H9 (cell line): Measurements from ENCODE around the gene ZNF831. TPM values are rescaled to one million over a fixed set of nuclear protein-coding genes. Genes with fewer than 3 reads are reported as not detected.

ENCODE experiments used
- DNase-seq: peaks from one replicate; pipeline ENCODE4 v3.0.0-alpha.2; 2017
- H2AFZ ChIP-seq: one replicate; pipeline ENCODE4 v1.6.1; 2013; ENCODE audit warnings: mild to moderate bottlenecking, low read length, control low read depth, moderate library complexity
- H2AK5ac ChIP-seq: 2 replicates; pipeline ENCODE4 v1.6.1; 2013; ENCODE audit warnings: low read length, control low read depth, mixed read lengths; ENCODE audit not compliant: insufficient read length
- H2BK120ac ChIP-seq: one replicate; pipeline ENCODE4 v1.6.1; 2013; ENCODE audit warnings: low read depth, mild to moderate bottlenecking, low read length, control low read depth, inconsistent platforms; ENCODE audit not compliant: poor library complexity, severe bottlenecking
- H2BK12ac ChIP-seq: 2 replicates; pipeline ENCODE4 v1.6.1; 2013; ENCODE audit warnings: low read length, control low read depth, mixed read lengths, low read depth; ENCODE audit not compliant: insufficient read length
- H2BK15ac ChIP-seq: 2 replicates; pipeline ENCODE4 v1.6.1; 2013; ENCODE audit warnings: low read depth, low read length, control low read depth
- H2BK20ac ChIP-seq: one replicate; pipeline ENCODE4 v1.6.1; 2013; ENCODE audit warnings: low read depth, mild to moderate bottlenecking, low read length, control low read depth, inconsistent platforms; ENCODE audit not compliant: poor library complexity, severe bottlenecking
- H2BK5ac ChIP-seq: 2 replicates; pipeline ENCODE4 v1.6.1; 2013; ENCODE audit warnings: low read length, control low read depth, mixed read lengths; ENCODE audit not compliant: insufficient read length
- H3K14ac ChIP-seq: 2 replicates; pipeline ENCODE4 v1.6.1; 2013; ENCODE audit warnings: low read length, control low read depth; ENCODE audit not compliant: insufficient read depth
- H3K18ac ChIP-seq: 2 replicates; pipeline ENCODE4 v1.6.1; 2013; ENCODE audit warnings: low read depth, mild to moderate bottlenecking, mixed read lengths, low read length, control low read depth; ENCODE audit not compliant: insufficient read length
- H3K23ac ChIP-seq: 2 replicates; pipeline ENCODE4 v1.6.1; 2013; ENCODE audit warnings: low read length, control low read depth, mixed read lengths, low read depth; ENCODE audit not compliant: insufficient read length
- H3K23me2 ChIP-seq: 2 replicates; pipeline ENCODE4 v1.6.1; 2013; ENCODE audit warnings: low read depth, mild to moderate bottlenecking, mixed read lengths, low read length, control low read depth; ENCODE audit not compliant: insufficient read length, poor library complexity, severe bottlenecking
- H3K27ac ChIP-seq: 2 replicates; pipeline ENCODE4 v1.5.1; 2013; ENCODE audit warnings: low read length, control low read depth, mixed read lengths, low read depth; ENCODE audit not compliant: insufficient read length
- H3K27me3 ChIP-seq: 2 replicates; pipeline ENCODE4 v1.6.1; 2013; ENCODE audit warnings: low read length, control low read depth, inconsistent platforms; ENCODE audit not compliant: insufficient read depth
- H3K4ac ChIP-seq: 2 replicates; pipeline ENCODE4 v1.6.1; 2013; ENCODE audit warnings: low read depth, mild to moderate bottlenecking, control low read depth, inconsistent platforms, low read length, moderate library complexity
- H3K4me1 ChIP-seq: 2 replicates; pipeline ENCODE4 v1.6.1; 2013; ENCODE audit warnings: low read length, control low read depth, inconsistent platforms; ENCODE audit not compliant: insufficient read depth
- H3K4me2 ChIP-seq: 2 replicates; pipeline ENCODE4 v1.6.1; 2013; ENCODE audit warnings: low read length, control low read depth, mixed read lengths; ENCODE audit not compliant: insufficient read length, insufficient read depth
- H3K56ac ChIP-seq: 2 replicates; pipeline ENCODE4 v1.6.1; 2013; ENCODE audit warnings: low read depth, mild to moderate bottlenecking, mixed read lengths, low read length, control low read depth; ENCODE audit not compliant: insufficient read length
- H3K79me1 ChIP-seq: 2 replicates; pipeline ENCODE4 v1.6.1; 2013; ENCODE audit warnings: low read depth, mild to moderate bottlenecking, moderate library complexity, low read length, control low read depth, inconsistent platforms; ENCODE audit not compliant: insufficient read depth, poor library complexity, severe bottlenecking
- H3K79me2 ChIP-seq: 2 replicates; pipeline ENCODE4 v1.6.1; 2013; ENCODE audit warnings: low read length, control low read depth, inconsistent platforms; ENCODE audit not compliant: insufficient read depth
- H3K9ac ChIP-seq: 2 replicates; pipeline ENCODE4 v1.6.1; 2013; ENCODE audit warnings: low read length, control low read depth, mixed read lengths; ENCODE audit not compliant: insufficient read length; ENCODE audit errors: extremely low read depth
- H3K9me3 ChIP-seq: one replicate; pipeline ENCODE4 v1.6.1; 2013; ENCODE audit warnings: low read depth, low read length, inconsistent platforms; ENCODE audit not compliant: control insufficient read depth
- H3T11ph ChIP-seq: one replicate; pipeline ENCODE4 v1.6.1; 2013; ENCODE audit warnings: mild to moderate bottlenecking, low read length, control low read depth, inconsistent platforms
- H4K20me1 ChIP-seq: one replicate; pipeline ENCODE4 v1.6.1; 2013; ENCODE audit not compliant: control insufficient read depth, insufficient read length, insufficient read depth
- H4K5ac ChIP-seq: 2 replicates; pipeline ENCODE4 v1.6.1; 2013; ENCODE audit warnings: low read depth, mild to moderate bottlenecking, mixed read lengths, low read length, control low read depth; ENCODE audit not compliant: insufficient read length
- H4K8ac ChIP-seq: replicated peaks from 2 replicates; pipeline ENCODE4 v1.6.1; 2013; ENCODE audit warnings: low read length, control low read depth, mixed read lengths, low read depth; ENCODE audit not compliant: insufficient read length
- H4K91ac ChIP-seq: 2 replicates; pipeline ENCODE4 v1.6.1; 2013; ENCODE audit warnings: low read depth, mild to moderate bottlenecking, moderate library complexity, mixed read lengths, low read length, control low read depth; ENCODE audit not compliant: insufficient read length
- H3K27ac Mint-ChIP-seq, 3 experiments: 2 replicates in 2 of 3; 3 replicates in 1 of 3; pipeline ENCODE4 v1.8.0; 2020 to 2021; ENCODE audit warnings: mixed read lengths in 3 of 3, mild to moderate bottlenecking in 1 of 3, moderate library complexity in 1 of 3
- H3K27me3 Mint-ChIP-seq: 2 replicates; pipeline ENCODE4 v1.8.0; 2021; ENCODE audit warnings: low read depth, mild to moderate bottlenecking, moderate library complexity, mixed read lengths
- H3K36me3 Mint-ChIP-seq, 3 experiments: 2 replicates in 2 of 3; 3 replicates in 1 of 3; pipeline ENCODE4 v1.8.0; 2020 to 2021; ENCODE audit warnings: low read depth in 3 of 3, mixed read lengths in 3 of 3; ENCODE audit not compliant: insufficient read depth in 1 of 3
- H3K4me1 Mint-ChIP-seq, 2 experiments: 2 replicates each; pipeline ENCODE4 v1.8.0; 2020; ENCODE audit warnings: mixed read lengths in 2 of 2
- H3K4me3 Mint-ChIP-seq, 2 experiments: 2 replicates in 1 of 2; 3 replicates in 1 of 2; pipeline ENCODE4 v1.8.0; 2020 to 2021; ENCODE audit warnings: mild to moderate bottlenecking in 2 of 2, mixed read lengths in 2 of 2, moderate library complexity in 1 of 2
- H3K9me3 Mint-ChIP-seq, 2 experiments: 2 replicates in 1 of 2; 3 replicates in 1 of 2; pipeline ENCODE4 v1.8.0; 2020; ENCODE audit warnings: mild to moderate bottlenecking in 2 of 2, mixed read lengths in 2 of 2, moderate library complexity in 1 of 2
- CTCF ChIP-seq: fragments of 200-600 bp; sonication (generic); conservative IDR thresholded peaks from 3 replicates; pipeline ENCODE4 v1.8.0; 2021; ENCODE audit warnings: antibody characterized with exemption, mild to moderate bottlenecking
- WGBS: extraction: QIAGEN DNeasy Blood & Tissue Kit; methylation state at CpG from one replicate; pipeline ENCODE4 v1.1.7; 2013; ENCODE audit warnings: missing lambda C conversion rate, low lambda C conversion rate, mixed read lengths; ENCODE audit not compliant: insufficient read length; ENCODE audit errors: extremely low coverage; 5-methylcytosine and 5-hydroxymethylcytosine counted together
- total RNA-seq: library from RNA; stranded (reverse); gene quantifications from 2 replicates; pipeline ENCODE4 v1.2.1, GENCODE V29; 2021

Gene ZNF831
- total RNA-seq, 1 experiment from 2014 or later = not detected

- Histone ChIP-seq H3K4me1 (no peaks in the 10 kb centered on the region), H2BK12ac (no peak overlapping the region), H3K9me3 (no peaks in the 10 kb centered on the region), H3K9ac (no peak overlapping the region), H3K14ac (no peak overlapping the region), H4K5ac (no peak overlapping the region), H2AK5ac (no peak overlapping the region), H3K4ac (no peak overlapping the region), H3K27ac (no peak overlapping the region), H2BK20ac (no peak overlapping the region), H2BK5ac (no peak overlapping the region), H3K23me2 (no peaks in the 10 kb centered on the region), H3K27me3 (no peaks in the 10 kb centered on the region; the same call in 1 of the 2 replicates), H3K56ac (no peak overlapping the region), H3K79me1 (no peaks in the 10 kb centered on the region), H4K20me1 (no peaks in the 10 kb centered on the region), H2BK120ac (no peak overlapping the region), H2AFZ (no peak overlapping the region), H3K79me2 (no peaks in the 10 kb centered on the region), H2BK15ac (no peak overlapping the region), H4K8ac (no peak overlapping the region), H3K4me2 (no peak overlapping the region), H3K23ac (no peak overlapping the region), H3T11ph (no peak overlapping the region), H3K18ac (no peak overlapping the region), H4K91ac (no peak overlapping the region)
- H3K27me3 Mint-ChIP-seq = peaks cover 2% of the 10 kb centered on the region; the same call in 1 of the 2 replicates
- no peak overlapping the region for H3K27ac Mint-ChIP-seq
- H3K9me3 Mint-ChIP-seq = no peaks in the 10 kb centered on the region
- TF ChIP-seq CTCF = no peak
- no peak overlapping the region for H3K4me3 Mint-ChIP-seq
- no CpG with 5 or more reads among the region's 40 CpGs for WGBS
- no peaks in the 10 kb centered on the region for H3K4me1 Mint-ChIP-seq
- no peaks in the 10 kb centered on the region for H3K36me3 Mint-ChIP-seq
- DNase-seq = no peak
Measured at GRCh38 chr20:59191036-59191755, 27.6 kb downstream of the ZNF831 start.
